ENCODE data around the gene IGFBP4. TPM values are rescaled to one million over a fixed set of nuclear protein-coding genes. Genes with fewer than 3 reads are reported as not detected.
A peak's percentile ranks its signal among the peaks of the same experiment; 100 is the strongest.

IGFBP4 gene
- total RNA-seq, 6 donors from 2014 or later: 80.7 to 524 (median 169) TPM

DNA sequence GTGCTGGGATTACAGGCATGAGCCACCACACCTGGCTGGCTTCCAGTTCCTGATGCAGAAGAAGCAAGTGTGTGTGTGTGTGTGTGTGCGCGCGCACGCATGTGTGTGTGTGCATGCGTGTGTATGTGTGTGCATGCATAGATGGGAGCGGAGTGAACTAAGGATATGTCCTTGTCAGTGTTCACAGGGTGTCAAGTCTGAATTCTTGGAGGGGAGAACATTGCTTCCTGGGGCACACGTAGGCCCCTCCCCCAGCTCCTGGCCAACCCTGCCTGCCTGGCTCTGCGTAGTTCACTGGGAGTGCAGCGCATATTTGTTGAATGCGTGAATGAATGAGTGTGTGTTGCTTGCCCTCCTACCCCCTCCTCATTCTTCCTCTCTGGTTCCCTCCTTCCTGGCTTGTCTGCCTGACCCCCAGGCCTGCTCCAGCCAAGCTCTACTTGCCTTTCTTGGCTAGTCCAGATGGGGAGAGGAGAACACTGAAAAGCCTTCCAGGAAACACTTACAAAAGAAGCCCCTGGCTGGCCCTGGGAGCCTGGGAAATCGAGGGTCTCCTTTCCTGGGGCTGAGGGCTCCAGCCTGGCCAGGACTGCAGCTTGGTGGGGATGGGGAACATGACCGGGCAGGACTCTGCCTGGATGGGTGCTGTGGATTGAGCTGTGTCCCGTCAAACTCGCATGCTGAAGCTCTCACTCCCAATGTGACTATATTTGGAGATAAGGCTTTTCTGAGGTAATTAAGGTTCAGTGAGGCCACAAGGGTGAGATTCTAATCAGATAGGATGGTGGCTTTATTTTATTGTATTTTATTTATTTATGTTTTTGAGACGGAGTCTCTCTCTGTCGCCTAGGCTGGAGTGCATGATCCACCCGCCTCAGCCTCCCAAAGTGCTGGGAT lies 27.9 kb downstream of the IGFBP4 start:
- Histone ChIP-seq H3K36me3 (no peaks in the 10 kb centered on the region), H3K27ac (no peak overlapping the region), H3K9me3 (no peaks in the 10 kb centered on the region), H3K4me3 (no peak overlapping the region), H3K27me3 (no peaks in the 10 kb centered on the region), H3K4me1 (peaks cover 4 to 15% (median 10%) of the 10 kb centered on the region in 4 donors)
- TF ChIP-seq EP300 (IDR thresholded peaks at IDR 0.05) (no peak), POLR2AphosphoS5 (IDR thresholded peaks at IDR 0.05) (no peak), POLR2A (IDR thresholded peaks at IDR 0.05) (no peak)
- TF ChIP-seq, protein P1, sequence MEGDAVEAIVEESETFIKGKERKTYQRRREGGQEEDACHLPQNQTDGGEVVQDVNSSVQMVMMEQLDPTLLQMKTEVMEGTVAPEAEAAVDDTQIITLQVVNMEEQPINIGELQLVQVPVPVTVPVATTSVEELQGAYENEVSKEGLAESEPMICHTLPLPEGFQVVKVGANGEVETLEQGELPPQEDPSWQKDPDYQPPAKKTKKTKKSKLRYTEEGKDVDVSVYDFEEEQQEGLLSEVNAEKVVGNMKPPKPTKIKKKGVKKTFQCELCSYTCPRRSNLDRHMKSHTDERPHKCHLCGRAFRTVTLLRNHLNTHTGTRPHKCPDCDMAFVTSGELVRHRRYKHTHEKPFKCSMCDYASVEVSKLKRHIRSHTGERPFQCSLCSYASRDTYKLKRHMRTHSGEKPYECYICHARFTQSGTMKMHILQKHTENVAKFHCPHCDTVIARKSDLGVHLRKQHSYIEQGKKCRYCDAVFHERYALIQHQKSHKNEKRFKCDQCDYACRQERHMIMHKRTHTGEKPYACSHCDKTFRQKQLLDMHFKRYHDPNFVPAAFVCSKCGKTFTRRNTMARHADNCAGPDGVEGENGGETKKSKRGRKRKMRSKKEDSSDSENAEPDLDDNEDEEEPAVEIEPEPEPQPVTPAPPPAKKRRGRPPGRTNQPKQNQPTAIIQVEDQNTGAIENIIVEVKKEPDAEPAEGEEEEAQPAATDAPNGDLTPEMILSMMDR (IDR thresholded peaks at IDR 0.05): no peak
- 79 to 84% methylated on average over 17 of the region's 17 CpGs for WGBS, 2 donors
- DNase-seq: no peak
- ATAC-seq (ENCODE audit: low FRiP score in 2 of 2): peak; percentile 14 to 50

DNA sequence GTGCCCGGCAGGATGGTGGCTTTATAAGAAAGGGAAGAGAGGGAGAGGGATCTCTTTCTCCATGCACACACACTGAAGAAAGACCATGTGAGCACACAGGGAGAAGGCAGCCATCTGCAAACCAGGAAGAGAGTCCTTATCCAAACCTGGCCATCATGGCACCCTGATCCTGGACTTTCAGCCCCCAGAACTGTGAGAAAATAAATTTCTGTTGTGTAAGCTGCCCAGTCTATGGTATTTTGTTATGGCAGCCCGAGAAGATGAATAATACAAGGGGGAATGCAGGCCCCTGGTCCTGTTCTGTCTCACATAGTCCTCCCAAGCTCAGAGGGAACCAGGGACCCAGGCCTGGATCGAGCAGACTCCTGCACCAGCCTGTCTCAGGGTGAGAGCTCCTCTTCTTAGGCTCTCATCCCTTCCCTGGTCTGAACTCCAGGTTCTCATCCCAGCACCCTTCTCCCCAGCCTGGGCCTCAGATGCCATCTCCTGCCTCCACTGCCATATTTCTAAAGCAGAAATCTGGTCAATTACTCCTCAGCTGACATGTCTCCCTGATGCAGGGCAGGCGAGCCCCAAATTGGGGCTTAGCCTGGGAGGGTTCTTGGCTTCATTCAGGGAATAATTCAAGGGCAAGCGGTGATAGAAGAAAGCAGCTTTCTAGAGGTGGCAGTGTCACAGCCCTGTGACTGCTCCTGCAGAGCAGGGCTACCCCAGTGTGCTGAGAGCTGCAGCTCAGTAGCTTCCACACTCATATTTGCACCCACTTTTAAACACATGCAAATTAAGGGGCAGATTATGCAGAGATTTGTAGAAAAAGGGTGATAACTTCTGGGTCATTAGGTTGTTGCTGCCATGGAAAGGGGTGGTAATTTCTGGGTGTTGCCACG lies 28.8 kb downstream of the IGFBP4 start:
- TF ChIP-seq, protein P1 (IDR thresholded peaks at IDR 0.05): no peak
- no peak for TF ChIP-seq EP300 (IDR thresholded peaks at IDR 0.05)
- TF ChIP-seq POLR2AphosphoS5 (IDR thresholded peaks at IDR 0.05): no peak
- DNase-seq (no peak), ATAC-seq (ENCODE audit: low FRiP score in 2 of 2) (no peak)
- Histone ChIP-seq H3K4me1 (peaks cover 4 to 19% (median 11%) of the 10 kb centered on the region in 4 donors), H3K27me3 (no peaks in the 10 kb centered on the region), H3K27ac (no peak overlapping the region), H3K9me3 (no peaks in the 10 kb centered on the region), H3K4me3 (no peak overlapping the region), H3K36me3 (no peaks in the 10 kb centered on the region)
- 93 to 94% methylated on average over 6 of the region's 6 CpGs for WGBS, 2 donors

- Histone ChIP-seq H3K36me3 (no peaks in the 10 kb centered on the region), H3K9me3 (no peaks in the 10 kb centered on the region), H3K4me3 (no peak overlapping the region), H3K27ac (no peak overlapping the region), H3K4me1 (peaks cover 4 to 19% (median 11%) of the 10 kb centered on the region in 4 donors), H3K27me3 (no peaks in the 10 kb centered on the region)
- TF ChIP-seq POLR2AphosphoS5 (IDR thresholded peaks at IDR 0.05): no peak
- TF ChIP-seq POLR2A (IDR thresholded peaks at IDR 0.05): no peak
- TF ChIP-seq, protein P1 (IDR thresholded peaks at IDR 0.05): no peak
- TF ChIP-seq EP300 (IDR thresholded peaks at IDR 0.05): no peak
- no peak for DNase-seq
- WGBS, 2 donors: 94 to 96% methylated on average over 3 of the region's 3 CpGs
- ATAC-seq (ENCODE audit: low FRiP score in 2 of 2): no peak
Measured at GRCh38 chr17:40472733-40473452, 29.6 kb downstream of the IGFBP4 start.

DNA sequence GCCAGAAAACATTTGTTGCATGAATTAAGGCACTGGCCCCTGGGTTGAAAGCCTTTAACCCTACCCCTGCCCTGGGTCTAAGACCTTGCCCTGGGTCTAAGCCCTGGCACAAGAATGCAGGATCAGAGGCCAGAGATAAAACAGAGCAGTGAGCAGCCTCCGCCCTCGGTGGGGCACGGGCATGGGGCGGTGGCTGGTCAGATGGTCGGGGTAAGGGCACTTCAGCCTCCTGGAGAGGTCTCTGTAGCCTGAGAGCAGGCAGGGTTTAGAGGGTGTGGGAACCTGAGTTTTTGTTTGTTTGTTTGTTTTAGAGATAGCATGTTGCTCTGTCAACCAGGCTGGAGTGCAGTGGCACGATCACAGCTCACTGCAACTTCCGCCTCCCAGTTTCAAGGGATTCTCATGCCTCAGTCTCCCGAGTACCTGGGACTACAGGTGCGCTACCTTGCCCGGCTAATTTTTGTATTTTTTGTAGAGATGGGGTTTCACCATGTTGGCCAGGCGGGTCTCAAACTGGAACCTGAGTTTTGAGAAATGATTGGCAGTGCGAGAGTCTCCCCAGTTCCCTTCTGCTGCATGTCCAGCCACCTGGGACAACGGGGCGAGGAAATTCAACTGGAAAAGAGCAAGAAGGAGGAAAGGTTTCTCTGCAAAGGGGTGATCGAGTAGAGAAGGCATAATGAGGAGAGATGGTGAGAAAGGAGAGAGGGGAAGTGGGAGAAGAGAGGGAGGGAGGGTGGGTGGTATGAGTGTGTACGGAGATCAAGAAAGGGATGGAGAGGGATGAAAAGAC lies 30.5 kb downstream of the IGFBP4 start:
- WGBS, 2 donors: 72 to 74% methylated on average over 16 of the region's 16 CpGs
- Histone ChIP-seq H3K4me3 (no peak overlapping the region), H3K27ac (no peak overlapping the region), H3K9me3 (no peaks in the 10 kb centered on the region), H3K4me1 (peaks cover 4 to 19% (median 11%) of the 10 kb centered on the region in 4 donors), H3K36me3 (no peaks in the 10 kb centered on the region), H3K27me3 (no peaks in the 10 kb centered on the region)
- TF ChIP-seq, protein P1 (IDR thresholded peaks at IDR 0.05): no peak
- no peak for TF ChIP-seq EP300 (IDR thresholded peaks at IDR 0.05)
- no peak for TF ChIP-seq POLR2AphosphoS5 (IDR thresholded peaks at IDR 0.05)
- TF ChIP-seq POLR2A (IDR thresholded peaks at IDR 0.05): no peak
- no peak for DNase-seq
- ATAC-seq (ENCODE audit: low FRiP score in 2 of 2): no peak
